H1 (cell line): ENCODE measurements around the gene IQCH. TPM values are rescaled to one million over a fixed set of nuclear protein-coding genes. Genes with fewer than 3 reads are reported as not detected.

Experiments used
- BACH1 ChIP-seq: IDR thresholded peaks from 2 replicates; pipeline ENCODE4 v1.6.1; 2012; ENCODE audit warnings: low read length, improper control_type of control experiment
- BRCA1 ChIP-seq: IDR thresholded peaks from 2 replicates; pipeline ENCODE4 v1.6.1; 2012; ENCODE audit warnings: low read depth, low read length, improper control_type of control experiment
- CTBP2 ChIP-seq: IDR thresholded peaks from 2 replicates; pipeline ENCODE4 v1.7.0; 2011; ENCODE audit warnings: borderline replicate concordance, mild to moderate bottlenecking, moderate library complexity, mixed read lengths, low read length; ENCODE audit not compliant: insufficient read depth, insufficient read length
- EP300 ChIP-seq, 2 experiments: IDR thresholded peaks; 1 replicate in 1 of 2; 2 replicates in 1 of 2; pipeline ENCODE4 v1.6.1; 2011 to 2012; ENCODE audit warnings: low read depth in 2 of 2, low read length in 2 of 2, mild to moderate bottlenecking in 2 of 2, borderline replicate concordance in 1 of 2, inconsistent platforms in 1 of 2, moderate library complexity in 1 of 2
- KDM5A ChIP-seq: fragments of 200-600 bp; IDR thresholded peaks from 2 replicates; pipeline ENCODE4 v1.7.1; 2012; ENCODE audit warnings: mild to moderate bottlenecking, low read length, inconsistent platforms, mixed read lengths
- PHF8 ChIP-seq: fragments of 200-600 bp; sonication (generic); conservative IDR thresholded peaks from 2 replicates; pipeline ENCODE4 v1.7.1; 2012; ENCODE audit warnings: low read depth, mild to moderate bottlenecking, inconsistent platforms, low read length, moderate library complexity
- RAD21 ChIP-seq, 2 experiments: IDR thresholded peaks in 1 of 2; conservative IDR thresholded peaks in 1 of 2; 2 replicates each; pipeline ENCODE4 v1.6.1; 2011; ENCODE audit warnings: low read depth in 2 of 2, low read length in 2 of 2, improper control_type of control experiment in 1 of 2, inconsistent platforms in 1 of 2, mild to moderate bottlenecking in 1 of 2, moderate library complexity in 1 of 2
- ZNF274 ChIP-seq: IDR thresholded peaks from 2 replicates; pipeline ENCODE4 v1.7.0; 2012; ENCODE audit warnings: low read length, borderline replicate concordance; ENCODE audit errors: extremely low read depth
- polyA plus RNA-seq, 7 experiments: library from polyadenylated mRNA; depleted of rRNA in 3 of 7; stranded (reverse) in 5 of 7; unstranded in 2 of 7; fragments of >200 nt in 5 of 7; fragments of 200-250 nt in 2 of 7; gene quantifications; 1 replicate in 5 of 7; 2 replicates in 1 of 7; 4 replicates in 1 of 7; pipeline versions ENCODE4 v1.2.1 to v1.2.3, GENCODE V29; 2011 to 2013; ENCODE audit warnings: missing spikeins in 2 of 7, mixed read lengths in 2 of 7
- total RNA-seq: library from RNA; stranded (reverse); fragmentation: NEBNext Ultra II Directional; extraction: Animal tissue kit (Norgen Biotek cat#: 25700); gene quantifications from 2 replicates; pipeline ENCODE4 v1.2.1, GENCODE V29; 2021
- TF ChIP-seq, protein P1 (sequence below): IDR thresholded peaks from 2 replicates; pipeline ENCODE4 v1.6.1; 2011; ENCODE audit warnings: low read length, improper control_type of control experiment

Gene IQCH
- total and polyA plus RNA-seq, 2 of the 8 experiments (the other 6 are each of a cell fraction or from before 2014, with no cell fraction given) = 0.60 to 1.9 TPM

DNA sequence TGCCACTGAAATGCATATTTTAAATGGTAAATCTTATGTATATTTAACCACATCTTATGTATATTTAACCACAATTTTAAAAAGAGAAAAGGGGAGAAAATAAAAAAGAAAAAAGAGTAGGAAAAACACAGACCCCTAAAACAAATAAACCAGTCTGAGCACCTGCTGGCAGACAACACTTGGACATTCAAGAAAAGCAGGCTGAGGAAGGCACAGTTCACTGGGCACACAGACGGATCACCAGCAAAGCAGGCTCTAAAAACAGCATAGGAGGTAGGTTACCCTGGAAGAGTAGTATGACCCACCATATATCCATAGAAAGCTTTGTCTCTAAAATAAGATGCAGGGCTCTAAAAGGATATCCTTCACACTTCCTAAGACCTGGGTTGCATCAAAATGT lies 27.2 kb upstream of the IQCH start (continued):
- TF ChIP-seq RAD21 (IDR thresholded peaks at IDR 0.05 in 1 of 2, conservative IDR thresholded peaks at IDR 0.05 in 1 of 2; ENCODE audit: low read depth in 2 of 2, low read length in 2 of 2) (no peak), BRCA1 (no peak), KDM5A (no peak), PHF8 (no peak), ZNF274 (no peak), EP300 (IDR thresholded peaks at IDR 0.05; ENCODE audit: borderline replicate concordance in 1 of 2, low read depth in 2 of 2, low read length in 2 of 2) (no peak), CTBP2 (no peak), BACH1 (no peak)
- TF ChIP-seq, protein P1, sequence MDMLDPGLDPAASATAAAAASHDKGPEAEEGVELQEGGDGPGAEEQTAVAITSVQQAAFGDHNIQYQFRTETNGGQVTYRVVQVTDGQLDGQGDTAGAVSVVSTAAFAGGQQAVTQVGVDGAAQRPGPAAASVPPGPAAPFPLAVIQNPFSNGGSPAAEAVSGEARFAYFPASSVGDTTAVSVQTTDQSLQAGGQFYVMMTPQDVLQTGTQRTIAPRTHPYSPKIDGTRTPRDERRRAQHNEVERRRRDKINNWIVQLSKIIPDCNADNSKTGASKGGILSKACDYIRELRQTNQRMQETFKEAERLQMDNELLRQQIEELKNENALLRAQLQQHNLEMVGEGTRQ = no peak
